Measurements from ENCODE around the gene ZBED5. TPM values are rescaled to one million over a fixed set of nuclear protein-coding genes. Genes with fewer than 3 reads are reported as not detected.

Gene ZBED5
- total RNA-seq, 1 donor from 2014 or later, result 63.7 TPM

DNA sequence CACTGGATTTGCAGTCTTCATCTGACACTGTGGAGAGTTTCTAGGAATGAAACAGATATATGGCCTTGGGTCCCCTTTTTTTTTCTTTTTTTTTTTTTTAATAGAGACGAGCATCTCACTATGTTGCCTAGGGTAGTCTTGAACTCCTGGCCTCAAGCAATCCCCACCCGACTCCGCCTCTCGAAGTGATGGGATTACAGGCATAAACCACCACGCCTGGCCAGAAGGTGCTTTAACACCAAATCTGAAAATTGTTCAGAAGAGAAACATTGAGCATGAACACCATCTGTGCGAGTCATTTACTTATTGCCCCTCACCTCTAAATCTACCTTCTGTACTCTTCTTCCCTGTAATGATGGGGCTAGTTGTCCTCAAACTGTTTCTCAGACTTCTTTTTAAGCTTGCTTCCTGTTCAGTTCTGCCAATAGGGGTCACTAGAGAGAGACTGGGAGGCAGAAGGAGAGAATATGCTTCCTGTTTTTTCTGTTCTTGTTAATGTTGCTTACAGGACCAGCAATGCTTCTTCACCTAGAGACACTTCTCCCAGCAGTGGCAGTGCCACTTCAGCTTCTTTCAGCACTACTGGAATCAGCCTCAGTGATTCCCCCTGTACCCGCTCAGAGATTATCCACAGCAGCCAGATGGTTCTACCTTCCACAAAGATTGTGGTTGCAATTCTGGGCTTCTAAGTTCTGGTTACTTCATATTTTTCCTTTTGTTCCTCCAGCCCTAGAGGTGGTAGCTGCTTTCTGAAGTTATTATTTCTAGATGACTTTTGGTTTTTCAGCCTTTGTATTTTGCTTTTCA lies 20.8 kb upstream of the ZBED5 start:
- DNase-seq (ENCODE audit: low read depth), result peak; percentile 76

DNA sequence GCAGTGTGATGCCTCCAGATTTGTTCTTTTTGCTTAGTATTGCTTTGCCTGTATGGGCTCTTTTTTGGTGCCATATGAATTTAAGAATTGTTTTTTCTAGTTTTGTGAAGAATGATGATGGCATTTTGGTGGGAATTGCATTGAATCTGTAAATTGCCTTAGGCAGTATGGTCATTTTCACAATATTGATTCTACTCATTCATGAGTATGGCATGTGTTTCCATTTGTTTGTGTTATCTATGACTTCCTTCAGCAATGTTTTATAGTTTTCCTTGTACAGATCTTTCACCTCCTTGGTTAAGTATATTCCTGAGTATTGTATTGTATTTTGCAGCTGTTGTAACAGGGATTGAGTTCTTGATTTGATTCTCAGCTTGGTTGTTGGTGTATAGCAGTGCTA lies 18.3 kb upstream of the ZBED5 start:
- no peak for DNase-seq (ENCODE audit: low read depth)

GRCh38 chr11:10875430-10876021 lies 17.7 kb upstream of the ZBED5 start:
- no peak for DNase-seq (ENCODE audit: low read depth)

DNA sequence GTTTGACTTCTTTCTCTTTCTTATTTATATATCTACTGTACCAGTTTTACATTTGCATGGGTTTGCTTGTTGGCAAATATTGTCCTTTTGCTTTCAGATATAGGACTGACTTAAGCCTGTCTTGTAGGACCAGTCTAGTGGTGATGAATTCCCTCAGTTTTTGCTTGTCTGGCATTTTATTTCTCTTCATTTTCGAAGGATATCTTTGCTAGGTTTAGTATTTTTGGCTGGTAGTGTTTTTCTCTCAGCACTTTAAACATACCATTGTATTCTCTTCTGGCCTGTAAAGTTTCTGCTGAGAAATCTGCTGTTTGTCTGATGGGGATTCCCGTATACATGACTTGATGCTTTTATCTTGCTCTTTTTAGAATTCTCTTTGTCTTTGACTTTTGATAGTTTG lies 14.2 kb upstream of the ZBED5 start:
- DNase-seq (ENCODE audit: low read depth), result no peak

DNA sequence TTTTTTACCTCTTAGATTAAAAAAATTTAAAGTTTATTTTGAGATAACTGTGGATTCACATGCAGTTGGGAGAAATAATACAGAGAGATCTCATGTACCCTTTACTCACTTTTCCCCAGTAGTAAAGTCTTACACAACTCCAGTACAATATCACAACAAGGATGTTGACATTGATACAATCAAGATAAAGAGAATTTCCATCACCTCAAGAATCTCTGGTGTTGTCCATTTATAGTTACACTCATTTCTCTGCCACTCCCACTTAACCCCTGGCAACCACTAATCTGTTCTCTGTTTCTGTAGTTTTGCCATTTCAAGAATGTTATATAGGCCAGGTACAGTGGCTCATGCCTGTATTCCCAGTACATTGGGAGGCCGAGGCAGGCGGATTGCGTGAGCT lies 10.5 kb upstream of the ZBED5 start:
- DNase-seq (ENCODE audit: low read depth), result no peak

DNA sequence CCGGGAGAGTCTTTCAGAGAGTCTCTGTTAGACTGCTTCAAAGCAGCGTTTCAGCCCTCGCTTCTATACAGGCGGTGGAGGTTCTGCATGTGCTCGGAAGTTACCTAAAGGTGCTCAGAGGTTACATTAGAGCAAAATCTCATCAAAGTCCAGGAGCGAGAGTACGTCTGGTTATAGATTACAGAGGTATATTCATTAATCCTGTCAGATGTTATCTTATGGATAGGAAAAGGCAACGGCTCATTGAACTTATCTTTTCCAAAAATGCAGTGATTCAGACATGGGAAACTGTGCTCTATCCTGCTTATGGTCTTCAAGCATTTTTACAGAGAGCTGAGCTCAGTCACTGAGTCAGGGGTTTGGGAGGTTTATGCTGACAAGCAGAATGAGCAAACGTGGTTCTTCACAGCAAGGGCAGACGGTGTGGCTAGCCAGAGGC lies 9.1 kb upstream of the ZBED5 start:
- DNase-seq (ENCODE audit: low read depth), result peak; percentile 28

- DNase-seq (ENCODE audit: low read depth), result no peak
Observed at GRCh38 chr11:10865837-10866270, 8.0 kb upstream of the ZBED5 start.

DNA sequence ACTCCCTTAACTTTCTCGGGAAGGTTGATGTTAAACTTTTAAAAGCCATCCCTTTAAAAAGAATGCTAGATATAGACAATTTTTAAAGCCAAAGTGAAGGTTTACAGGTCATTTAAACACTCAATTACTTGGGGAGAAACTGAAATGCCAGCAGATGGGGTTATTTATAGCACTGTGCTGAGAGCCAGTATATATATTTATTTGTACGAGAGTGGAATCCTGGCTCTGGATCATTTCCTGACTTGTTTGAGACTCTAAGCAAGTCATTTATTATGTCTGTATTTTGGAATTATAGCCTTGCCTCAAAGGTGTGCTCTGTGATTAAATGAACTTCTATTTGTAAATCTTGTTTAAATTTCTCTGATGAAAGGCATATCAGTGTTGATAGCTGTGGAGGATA lies 6.8 kb upstream of the ZBED5 start:
- DNase-seq (ENCODE audit: low read depth), result no peak

- no peak for DNase-seq (ENCODE audit: low read depth)
Observed at GRCh38 chr11:10862446-10862845, 4.6 kb upstream of the ZBED5 start.

DNA sequence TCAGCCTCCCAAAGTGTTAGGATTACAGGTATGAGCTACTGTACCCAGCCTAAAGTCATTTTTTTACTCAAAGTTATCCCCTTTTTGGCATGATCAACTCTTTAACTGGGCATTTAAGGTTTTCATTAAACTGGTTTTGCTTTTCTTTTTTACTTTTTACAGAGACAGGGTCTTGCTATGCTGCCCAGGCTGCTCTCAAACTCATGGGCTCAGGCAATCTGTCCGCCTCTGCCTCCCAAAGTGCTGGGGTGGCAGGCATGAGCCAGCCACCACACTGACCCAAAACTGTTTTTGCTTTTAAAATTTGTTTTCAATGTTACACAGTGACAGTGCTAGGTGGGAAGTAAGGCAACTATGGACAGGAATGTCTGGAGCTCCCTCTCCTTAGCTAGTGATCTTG lies 3.9 kb upstream of the ZBED5 start:
- no peak for DNase-seq (ENCODE audit: low read depth)

- DNase-seq (ENCODE audit: low read depth), result no peak
Observed at GRCh38 chr11:10861047-10861446, 3.2 kb upstream of the ZBED5 start.

DNA sequence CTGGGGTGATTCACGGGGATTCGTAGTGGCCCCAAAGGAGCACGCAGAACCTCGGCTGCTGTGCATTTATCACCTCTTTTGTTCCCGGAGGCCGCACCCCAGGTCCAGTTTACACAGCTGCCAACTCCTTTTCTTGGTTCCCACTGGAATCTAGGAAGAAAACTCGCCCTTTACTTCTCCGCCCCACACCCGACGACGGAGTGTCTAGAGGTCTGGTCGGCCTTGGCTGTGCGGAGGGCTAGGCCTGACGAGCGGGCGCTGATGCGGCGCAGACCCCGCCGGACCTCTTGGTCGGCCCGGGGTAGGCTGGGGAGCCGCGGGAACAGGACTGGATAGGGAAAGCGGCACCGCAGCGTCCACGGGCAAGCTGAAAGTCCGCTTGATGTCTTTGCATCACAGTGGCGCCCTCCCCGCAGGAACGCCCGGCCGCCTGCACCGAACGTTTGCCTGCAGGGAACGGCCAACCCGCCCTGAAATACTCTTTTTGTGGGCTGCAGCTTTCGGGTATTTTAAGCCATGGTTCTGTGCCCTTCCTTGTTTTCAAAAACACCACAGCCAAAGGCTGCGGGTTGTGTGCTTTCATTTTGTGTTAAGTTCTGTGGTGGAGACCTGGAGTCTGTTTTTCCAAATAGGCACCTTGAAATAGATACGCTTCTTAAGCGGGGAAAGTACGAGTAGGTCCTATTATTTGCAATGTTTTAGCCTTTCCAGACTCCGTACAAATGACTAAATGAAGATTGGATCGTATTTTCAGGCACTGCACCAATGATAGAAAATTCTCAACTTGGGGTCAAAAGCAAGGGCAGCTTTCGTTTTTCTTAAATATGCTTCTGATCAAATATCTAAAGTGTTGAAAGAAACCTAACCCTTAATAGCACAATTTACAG lies 829 bp upstream of the ZBED5 start:
- DNase-seq (ENCODE audit: low read depth), result peak; percentile 81

DNA sequence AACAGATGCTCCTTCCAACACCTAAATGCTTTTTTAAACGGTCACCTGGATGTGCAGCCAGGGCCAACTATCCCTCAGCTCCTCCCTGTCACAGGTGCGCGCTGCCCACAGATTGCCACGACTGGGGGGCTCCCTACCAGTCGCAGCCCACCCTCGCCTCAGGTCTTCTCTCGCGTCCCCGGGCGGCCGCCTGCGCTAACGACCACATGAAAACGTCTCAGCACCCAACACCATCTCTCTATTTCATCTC lies 469 bp downstream of the ZBED5 start:
- DNase-seq (ENCODE audit: low read depth), result no peak

DNA sequence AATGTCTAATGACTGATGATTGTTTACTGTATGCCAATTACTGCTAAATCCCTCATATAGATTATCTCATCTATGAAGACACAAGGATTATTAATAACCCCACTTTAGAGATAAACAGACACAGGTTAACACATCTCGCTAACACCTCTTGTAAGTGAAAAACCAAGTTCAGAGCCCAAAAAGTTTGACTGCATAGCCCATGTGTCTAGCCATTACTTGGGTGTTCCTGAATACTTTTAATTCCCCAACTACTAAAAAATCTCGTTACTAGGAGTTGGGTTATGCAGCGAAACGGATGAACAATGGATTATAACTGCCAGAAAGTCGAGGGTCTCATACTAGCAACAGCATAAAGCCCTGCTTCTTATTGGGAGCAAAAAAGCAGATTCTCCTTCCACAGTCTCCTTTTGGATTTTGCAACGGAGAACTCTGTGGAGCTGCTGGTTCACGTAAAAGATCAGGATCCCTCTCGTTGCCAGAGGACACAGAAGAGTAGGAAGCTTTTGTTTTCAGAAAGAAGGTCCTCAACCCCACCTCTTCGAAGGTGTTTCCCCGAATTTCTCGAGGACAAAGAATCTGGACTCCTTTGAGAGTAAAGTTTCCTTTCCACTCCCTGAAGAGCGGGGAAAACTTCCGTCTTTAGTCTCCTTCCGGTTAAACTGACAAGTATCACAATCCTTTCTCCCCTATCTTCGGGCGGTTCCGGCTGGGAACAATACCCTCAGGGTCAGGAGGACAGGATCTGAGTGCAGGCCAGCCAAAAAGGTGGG lies 979 bp downstream of the ZBED5 start:
- DNase-seq (ENCODE audit: low read depth), result peak; percentile 51

DNA sequence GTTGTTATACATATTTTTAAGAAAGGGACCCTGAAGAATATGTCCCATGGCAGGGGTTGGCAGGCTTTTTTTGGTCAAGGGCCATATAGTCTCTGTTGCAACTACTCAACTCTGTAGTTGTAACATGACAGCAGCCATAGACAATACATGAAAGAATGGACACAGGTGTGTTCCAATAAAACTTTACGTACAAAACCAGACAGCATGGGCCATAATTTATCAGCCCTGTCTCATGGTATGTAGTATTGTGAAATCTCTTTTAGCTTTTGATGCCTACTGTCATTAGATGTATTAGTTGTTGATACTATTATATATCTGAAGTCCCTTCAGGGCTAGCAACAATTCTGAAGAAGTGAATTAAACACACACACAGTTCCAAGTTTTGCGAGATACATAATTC lies 2.6 kb downstream of the ZBED5 start:
- no peak for DNase-seq (ENCODE audit: low read depth)

GRCh38 chr11:10847960-10848860 lies 9.6 kb downstream of the ZBED5 start:
- DNase-seq (ENCODE audit: low read depth), result no peak

DNA sequence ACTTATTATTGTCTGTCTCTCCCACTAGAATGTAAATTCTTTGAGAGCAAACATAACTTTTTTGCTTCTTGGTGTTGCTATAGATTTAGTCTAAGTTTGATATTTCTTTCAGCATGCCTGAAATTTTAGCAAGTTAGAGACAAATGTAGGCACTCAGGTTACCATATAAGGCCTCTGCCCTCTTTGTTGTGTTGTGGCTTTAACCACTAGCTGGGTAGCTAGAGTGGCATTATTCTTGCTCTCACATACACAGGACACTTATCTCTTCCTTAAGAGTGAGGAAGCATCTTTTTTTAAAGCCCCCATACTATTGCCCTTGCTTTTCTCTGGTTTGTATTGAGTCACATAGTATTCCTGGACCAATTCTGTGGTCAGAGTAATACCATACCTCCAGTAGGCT lies 11.2 kb downstream of the ZBED5 start:
- DNase-seq (ENCODE audit: low read depth), result no peak

GRCh38 chr11:10845589-10845988 lies 12.3 kb downstream of the ZBED5 start:
- no peak for DNase-seq (ENCODE audit: low read depth)

GRCh38 chr11:10844796-10845195 lies 13.1 kb downstream of the ZBED5 start:
- DNase-seq (ENCODE audit: low read depth), result peak; percentile 51

DNA sequence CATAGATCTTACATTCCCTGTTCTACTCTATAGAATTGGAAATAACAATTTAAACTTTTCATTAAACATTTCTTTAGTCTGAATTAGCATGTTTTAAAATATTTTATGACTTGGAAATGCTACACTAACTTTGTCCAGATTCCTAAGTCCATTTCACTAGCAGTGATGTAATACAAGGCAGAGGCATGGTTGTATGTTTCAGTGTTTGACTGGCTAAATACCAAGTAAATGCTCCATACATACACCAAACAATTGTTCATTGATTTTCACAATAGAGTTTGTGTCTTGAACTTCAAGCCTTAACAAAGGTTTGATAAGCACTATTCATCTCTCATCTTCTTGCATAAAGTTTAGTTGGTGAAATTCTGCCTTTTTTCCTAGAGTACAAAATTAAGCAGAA lies 13.5 kb downstream of the ZBED5 start:
- no peak for DNase-seq (ENCODE audit: low read depth)

Data from myocyte (in vitro differentiated cells).